ENCODE measurements around the gene RGS9BP. TPM values are rescaled to one million over a fixed set of nuclear protein-coding genes. Genes with fewer than 3 reads are reported as not detected.
A peak's percentile ranks its signal among the peaks of the same experiment; 100 is the strongest.
"Not testable (repeated sequence)": the region's sequence is repeated elsewhere in the genome, so short reads cannot be mapped to it uniquely, and the experiment has no call there.

RGS9BP gene, protein sequence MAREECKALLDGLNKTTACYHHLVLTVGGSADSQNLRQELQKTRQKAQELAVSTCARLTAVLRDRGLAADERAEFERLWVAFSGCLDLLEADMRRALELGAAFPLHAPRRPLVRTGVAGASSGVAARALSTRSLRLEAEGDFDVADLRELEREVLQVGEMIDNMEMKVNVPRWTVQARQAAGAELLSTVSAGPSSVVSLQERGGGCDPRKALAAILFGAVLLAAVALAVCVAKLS
- total RNA-seq, result 0.10 TPM

DNA sequence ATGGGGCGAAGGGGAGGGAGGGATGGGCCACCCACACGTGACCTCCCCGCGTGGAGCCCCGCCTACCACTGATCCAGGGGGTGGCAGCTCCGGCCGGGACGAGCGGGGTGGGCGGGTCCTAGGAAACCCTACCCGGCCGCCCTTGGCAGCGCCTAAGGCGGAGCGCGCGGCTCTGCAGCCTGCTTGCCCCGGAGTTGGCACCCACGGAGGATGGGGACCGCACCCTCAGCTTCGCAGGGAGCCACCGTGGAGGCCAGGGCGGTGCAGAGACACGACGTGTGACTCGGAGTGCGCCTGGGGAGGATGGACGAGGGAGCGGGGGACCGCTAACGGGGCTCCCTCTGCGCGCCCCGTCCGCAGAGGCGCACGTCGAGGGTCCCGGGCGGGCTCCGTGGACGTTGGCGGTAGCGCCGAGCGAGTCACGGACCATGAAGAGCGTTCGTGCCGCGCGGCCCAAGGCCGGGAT, at the start of gene RGS9BP:
TSS of gene RGS9BP (plus strand) at position 129 of the 466 bp plus-strand sequence. CDS start 416 bp downstream, outside the sequence.
- ATAC-seq (peak; percentile 56), DNase-seq (ENCODE audit: low spot score) (peak; percentile 75)

DNA sequence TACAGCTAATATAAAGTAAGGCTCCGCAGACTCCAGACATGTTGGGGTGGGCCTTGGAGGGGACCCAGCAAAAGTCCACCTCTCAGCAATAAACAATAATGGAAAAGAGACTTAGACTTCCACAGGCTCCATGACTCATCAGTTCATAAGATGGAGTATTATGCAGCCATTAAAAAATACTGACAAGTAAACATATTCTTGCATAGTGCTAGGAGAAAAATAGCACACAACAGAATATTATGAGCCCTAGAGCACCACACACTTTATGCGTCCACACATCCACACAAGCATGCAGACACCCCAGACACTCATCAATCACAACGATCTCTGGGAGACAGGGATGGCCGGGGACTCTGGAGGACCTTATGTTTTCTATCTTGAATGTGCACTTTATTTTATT, 48.7 kb upstream of the RGS9BP start:
- ATAC-seq (no peak), DNase-seq (ENCODE audit: low spot score) (no peak)

DNA sequence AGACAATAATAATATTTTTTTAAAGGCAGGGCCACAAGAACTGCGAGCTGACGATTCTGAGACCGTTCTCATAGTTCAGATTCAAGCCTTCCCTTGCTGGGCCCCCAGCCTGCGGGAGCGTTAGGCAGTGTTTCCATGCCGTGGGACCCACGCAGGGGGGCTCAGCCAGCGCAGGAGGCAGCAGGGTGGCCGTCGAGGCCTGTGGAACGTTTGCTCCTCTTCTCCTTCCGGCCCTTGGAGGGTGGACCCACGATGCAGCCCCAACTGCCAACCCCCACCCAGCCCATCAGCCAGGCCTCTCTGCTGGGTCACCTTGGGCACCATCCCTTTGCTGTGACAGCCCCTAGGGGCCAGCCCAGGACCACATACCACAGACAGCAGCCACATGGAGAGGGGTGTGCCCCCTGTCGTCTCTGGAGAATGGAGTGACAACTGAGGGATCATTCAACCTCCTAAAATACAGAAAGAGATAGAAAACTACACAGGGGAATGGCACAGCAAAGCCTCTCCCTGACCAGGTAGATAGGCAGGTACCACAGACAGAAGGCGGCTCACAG, 47.9 kb upstream of the RGS9BP start:
- ATAC-seq (no peak), DNase-seq (ENCODE audit: low spot score) (no peak)

DNA sequence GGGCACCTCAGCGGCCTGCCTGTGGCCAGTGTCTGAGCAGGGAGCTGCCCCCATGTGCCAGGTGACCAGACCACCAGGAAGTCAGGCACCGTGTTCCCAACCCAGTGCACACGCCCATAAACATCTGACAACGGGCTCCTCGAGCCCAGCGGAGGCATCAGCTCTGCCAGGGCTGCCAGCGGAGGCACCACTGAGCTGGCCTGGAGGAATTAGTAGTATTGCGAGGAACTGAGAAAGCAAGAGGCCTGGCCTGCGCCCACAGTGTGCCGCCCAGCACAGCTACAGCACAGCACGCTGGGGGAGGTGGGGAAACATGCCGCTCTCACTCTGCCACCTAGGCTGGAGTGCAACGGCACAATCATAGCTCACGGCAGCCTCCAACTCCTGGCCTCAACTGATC, 45.3 kb upstream of the RGS9BP start:
- ATAC-seq (no peak), DNase-seq (ENCODE audit: low spot score) (no peak)

DNA sequence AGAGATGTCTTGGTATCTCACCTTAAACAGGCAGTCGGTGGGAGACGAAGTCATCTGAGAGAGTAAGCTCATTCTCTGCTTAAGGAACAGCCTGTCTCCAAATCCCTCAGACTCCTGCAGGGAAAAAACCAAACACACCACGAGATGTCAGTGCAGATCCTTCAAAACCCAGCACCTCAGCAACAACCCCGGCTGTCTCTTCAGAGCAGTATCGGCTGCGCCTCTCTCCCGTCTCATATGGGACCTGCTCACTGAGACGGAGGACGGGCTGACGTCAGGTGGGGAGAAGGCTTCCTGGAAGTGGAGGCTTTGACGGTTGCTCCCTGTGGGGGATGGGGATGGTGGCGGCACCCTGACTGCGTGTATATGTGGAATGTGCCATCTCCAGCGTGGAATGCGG, 44.3 kb upstream of the RGS9BP start:
- DNase-seq (ENCODE audit: low spot score) (no peak), ATAC-seq (peak; percentile 34)

DNA sequence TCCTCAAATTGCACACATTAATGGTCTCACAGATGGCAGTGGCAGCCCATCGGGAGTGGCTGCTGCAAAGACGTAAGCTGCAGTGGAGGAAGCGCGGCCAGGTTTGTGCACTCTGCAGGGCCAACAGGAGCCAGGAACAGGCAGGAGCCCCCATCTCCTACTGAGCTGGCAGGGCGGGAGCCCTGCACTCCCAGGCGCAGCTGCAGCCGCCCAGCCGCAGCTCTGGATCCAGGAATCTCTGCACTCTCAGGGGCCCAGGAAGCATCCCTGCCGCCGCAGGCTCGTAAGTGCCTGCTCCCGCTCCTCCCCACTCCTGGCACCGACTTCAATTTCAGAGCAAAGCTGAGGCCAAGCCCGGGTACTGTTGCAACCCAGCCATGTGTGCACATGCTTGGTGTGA, 38.2 kb upstream of the RGS9BP start:
- DNase-seq (ENCODE audit: low spot score) (no peak), ATAC-seq (no peak)

DNA sequence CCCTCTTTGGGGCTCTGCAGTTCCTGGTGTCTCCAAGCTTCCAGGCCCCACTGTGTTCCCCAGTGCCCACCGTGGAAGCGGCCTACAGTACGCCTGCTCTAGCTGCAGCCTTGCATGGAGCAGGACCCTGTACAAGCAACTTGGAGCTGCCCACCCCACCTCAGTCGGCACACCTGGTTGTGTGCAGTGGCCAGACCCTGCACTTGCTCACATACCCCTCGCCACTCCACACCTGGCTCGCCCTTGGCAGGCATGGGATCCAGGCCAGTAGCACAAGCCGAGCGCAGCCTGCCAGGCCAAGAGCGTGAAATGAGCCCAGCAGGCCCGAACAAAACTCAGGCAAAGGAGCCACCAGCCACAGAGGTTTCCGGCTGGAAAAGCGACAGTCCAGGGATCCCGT, 37.0 kb upstream of the RGS9BP start:
- ATAC-seq (no peak), DNase-seq (ENCODE audit: low spot score) (no peak)

DNA sequence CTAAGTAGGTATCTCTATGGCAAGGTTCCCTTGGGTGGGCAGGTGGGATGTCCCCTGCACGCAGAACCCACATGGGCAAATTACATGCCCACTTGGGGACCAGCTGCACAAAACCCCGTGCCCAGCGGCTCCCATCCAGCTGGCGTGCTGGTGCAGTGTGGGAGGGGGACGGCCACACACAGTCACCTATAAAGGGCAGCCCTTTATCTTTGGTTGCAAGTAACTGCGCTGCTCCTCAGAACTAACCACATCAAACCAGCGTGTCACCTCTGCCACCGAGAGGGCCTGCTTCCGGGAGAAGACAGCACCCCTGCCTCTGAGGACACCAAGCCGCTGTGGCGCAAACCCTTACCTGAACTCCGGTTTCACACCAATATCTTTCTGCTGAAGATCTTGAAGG, 32.9 kb upstream of the RGS9BP start:
- no peak for DNase-seq (ENCODE audit: low spot score)
- ATAC-seq, result no peak

DNA sequence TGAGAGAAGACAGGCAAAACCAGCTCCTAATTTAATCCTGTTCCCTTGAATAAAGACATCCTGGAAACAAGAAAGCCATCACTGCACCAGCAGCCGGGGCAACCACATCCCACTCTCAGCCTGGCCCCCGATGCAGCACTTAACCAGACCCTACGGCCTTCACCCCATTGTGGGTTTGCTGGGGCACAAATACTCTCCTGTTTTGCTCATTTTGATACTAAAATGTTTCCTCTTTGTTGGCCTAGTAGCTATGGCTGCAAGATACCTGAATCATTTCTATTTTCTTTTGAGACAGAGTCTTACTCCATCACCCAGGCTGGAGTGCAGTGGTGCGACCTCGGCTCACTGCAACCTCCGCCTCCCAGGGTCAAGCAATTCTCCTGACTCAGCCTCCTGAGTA, 29.1 kb upstream of the RGS9BP start:
- DNase-seq (ENCODE audit: low spot score), result no peak

DNA sequence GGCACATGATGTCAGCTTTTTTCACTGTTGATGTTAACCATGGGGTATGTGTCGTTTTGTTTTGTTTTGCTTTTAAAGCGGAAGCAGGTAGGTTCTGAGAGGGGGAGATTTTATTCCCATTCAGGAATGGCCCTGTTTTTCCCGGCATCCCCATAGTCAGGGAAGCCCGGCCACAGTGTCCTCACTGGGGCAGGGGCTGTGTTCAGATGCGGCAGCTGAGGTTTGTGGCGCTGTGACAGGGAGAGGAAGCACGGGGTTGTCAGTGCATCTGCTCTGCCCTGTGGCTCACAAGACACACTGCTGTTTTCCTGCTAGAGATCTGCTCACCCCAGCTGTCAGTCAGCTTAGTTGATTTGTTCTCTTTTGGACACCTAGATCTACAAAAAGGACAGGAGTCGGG, 28.3 kb upstream of the RGS9BP start:
- DNase-seq (ENCODE audit: low spot score) (no peak), ATAC-seq (no peak)

More for the DNA sequence above, 29.1 kb upstream of the RGS9BP start:
- ATAC-seq, result no peak

DNA sequence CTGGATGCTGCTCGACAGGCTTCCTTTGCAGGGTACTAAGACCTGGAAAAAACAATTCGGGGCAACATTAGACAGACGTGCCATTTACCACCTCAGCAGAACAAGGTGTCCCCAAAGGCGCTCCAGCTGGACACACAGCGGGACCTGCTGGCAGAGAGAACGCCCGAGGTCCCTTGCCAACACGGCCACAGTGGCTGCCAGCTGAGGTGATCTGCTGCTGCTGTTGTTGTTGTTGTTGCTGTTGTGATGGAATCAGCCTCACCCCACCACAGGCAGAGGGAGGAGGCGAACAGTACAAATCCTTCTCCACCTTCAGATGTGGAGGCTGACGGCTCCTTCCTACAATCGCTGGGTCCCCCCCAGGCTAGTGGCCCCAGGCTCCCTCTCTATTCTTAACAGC, 25.9 kb upstream of the RGS9BP start:
- peak; percentile 85 for DNase-seq (ENCODE audit: low spot score)
- ATAC-seq, result peak; percentile 66

DNA sequence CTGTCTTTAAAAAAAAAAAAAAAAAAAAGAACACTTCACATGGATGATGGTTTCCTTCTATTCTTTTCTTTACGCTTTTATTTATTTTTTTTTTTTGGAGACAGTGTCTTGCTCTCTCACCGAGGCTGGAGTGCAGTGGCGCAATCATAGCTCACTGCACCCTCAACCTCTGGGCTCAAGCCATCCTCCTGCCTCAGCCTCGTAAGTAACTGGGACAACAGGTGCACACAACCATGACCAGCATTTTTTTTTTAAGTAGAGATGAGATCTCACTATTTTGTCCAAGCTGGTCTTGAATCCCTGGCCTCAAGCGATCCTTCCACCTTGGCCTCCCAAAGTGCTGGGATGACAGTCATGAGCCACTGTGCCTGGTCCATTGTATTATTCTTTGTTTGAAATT, 25.0 kb upstream of the RGS9BP start:
- ATAC-seq (no peak), DNase-seq (ENCODE audit: low spot score) (no peak)

DNA sequence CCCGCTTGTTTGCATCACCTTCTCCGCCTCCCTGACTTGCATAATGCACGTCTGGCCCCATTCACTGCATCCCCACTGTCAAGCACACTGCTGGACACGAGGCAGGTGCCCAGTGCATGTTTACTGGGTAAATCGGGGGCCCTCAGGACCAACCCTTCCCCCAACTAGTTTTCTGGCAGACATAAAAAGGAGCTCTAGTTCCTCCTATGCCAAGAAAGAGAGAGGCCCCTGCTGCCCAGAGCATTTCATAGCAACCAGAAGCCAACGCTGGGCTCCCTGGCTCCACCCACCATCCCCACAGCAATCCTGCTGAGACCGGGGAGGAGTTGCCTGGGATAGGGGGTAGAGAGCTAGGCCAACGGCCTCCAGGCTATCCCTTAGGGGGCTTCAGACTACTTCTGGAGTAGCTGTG, 23.9 kb upstream of the RGS9BP start:
- DNase-seq (ENCODE audit: low spot score), result peak; percentile 83
- peak; percentile 67 for ATAC-seq

DNA sequence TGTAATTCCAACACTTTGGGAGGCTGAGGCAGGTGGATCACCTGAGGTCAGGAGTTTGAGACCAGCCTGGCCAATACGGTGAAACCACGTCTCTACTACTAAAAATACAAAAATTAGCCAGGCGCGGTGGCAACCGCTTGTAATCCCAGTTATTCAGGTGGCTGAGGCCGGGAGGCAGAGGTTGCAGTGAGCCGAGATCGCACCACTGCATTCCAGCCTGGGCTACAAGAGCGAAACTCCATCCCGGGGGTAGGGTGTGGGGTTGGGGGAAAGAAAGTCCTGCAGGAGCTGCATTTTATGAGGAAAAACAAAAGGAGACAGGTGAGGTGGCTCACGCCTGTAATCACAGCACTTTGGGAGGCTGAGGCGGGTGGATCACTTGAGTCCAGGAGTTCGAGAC, 23.3 kb upstream of the RGS9BP start:
- not testable (repeated sequence) for DNase-seq (ENCODE audit: low spot score); ATAC-seq

DNA sequence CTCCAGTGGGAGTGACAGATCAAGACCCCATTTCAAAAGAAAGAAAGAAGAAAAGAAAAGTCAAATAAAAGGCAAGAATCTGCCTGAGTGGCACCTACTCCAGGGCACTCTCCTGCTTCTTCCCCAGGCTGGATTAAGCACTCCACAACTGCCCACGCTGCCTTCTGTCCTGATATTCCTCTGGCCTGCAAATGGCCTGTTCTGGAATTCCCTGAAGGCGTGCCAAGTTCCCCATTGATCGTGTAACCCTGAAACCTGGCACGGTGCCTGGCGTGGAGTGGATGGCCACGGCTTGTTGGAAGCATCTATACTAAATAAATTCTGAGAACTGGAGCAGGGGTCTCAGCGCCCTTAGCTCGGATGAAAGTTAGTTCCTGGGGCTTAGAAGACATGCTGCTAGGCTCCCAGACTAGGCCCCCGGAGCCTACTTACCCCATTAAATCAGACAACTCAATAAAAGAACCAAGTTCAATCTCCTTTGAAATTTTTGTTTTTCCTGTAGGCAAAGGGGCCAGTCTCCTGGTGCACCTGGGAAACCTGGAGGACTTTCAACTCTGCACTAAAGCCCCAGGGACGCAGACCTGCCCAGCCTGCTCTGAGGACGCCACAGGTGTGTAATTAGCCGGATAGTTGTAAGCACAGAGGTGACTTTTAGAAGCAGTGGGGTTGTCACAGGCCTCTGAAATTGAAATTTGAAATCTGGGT, 22.6 kb upstream of the RGS9BP start:
- DNase-seq (ENCODE audit: low spot score) (peak; percentile 92), ATAC-seq (peak; percentile 66)

DNA sequence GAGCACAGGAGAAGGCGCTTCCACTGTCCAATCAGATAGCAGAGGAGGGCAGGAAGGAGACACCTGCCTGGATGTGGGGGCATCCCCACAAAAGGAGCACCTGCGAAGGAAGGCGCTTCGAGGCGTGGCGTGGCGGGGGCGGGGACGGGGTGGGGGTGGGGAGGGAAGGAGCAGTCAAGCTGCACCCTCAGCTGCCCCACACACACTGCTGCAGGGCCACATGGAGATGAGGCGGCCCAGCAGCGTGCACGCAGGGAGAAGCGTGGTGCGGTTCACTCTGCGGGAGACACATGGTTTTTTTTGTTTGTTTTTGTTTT, 22.1 kb upstream of the RGS9BP start:
- no peak for DNase-seq (ENCODE audit: low spot score)
- no peak for ATAC-seq

DNA sequence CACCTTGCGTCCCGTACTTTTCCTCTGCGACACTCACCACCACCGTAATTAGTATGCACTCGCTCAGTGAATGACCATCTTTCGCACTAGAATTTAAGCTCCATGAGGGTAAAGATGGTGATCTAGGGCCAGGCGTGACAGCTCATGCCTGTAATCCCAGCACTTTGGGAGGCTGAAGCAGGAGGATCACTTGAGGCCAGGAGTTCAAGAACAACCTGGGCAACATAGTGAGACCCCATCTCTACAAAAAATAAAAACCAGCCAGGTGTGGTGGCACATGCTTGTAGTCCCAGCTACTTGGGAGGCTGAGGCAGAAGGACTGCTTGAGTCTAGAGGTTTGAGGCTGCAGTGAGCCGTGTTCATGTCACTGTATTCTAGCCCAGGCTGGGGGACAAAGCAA, 19.3 kb upstream of the RGS9BP start:
- DNase-seq (ENCODE audit: low spot score); ATAC-seq: not testable (repeated sequence)

DNA sequence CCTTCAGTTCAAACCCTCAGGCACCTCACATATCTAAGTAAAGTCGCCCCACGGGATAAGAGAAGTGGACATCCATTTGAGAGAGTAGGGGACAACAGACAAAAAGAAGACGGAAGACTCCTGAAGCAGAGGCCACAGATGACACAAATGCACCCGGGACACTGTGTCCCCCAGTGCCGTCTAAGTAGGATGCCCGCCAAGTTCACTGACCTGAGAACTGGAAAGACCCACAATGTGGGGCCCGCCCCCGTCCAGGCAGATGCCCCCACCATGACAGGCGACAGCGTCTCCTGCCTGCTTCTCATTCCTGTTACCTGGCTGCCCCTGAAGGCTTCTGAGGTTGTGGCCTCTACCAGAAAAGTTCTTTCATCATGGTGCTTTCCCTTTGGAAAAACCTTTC, 17.6 kb upstream of the RGS9BP start:
- DNase-seq (ENCODE audit: low spot score) (no peak), ATAC-seq (no peak)

DNA sequence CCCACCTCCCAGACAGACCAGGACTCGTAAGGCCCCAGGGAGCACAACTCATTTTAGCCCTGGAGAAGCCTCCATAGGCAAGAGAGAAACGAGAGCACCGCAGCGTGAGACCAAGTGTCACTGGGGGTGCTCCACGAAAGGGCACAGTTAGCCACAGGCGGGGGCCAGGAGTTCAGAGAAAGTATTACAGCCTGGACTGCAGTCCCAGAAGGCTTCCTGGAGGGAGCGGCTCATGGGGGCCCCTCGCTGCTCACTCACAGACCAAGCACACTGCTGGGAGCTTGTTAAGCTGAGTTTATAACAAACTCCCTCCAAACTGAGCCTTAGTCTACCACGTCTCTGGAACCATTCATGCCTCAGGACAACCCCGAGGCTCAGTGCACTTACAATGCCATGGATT, 17.1 kb upstream of the RGS9BP start:
- ATAC-seq, result no peak
- no peak for DNase-seq (ENCODE audit: low spot score)

DNA sequence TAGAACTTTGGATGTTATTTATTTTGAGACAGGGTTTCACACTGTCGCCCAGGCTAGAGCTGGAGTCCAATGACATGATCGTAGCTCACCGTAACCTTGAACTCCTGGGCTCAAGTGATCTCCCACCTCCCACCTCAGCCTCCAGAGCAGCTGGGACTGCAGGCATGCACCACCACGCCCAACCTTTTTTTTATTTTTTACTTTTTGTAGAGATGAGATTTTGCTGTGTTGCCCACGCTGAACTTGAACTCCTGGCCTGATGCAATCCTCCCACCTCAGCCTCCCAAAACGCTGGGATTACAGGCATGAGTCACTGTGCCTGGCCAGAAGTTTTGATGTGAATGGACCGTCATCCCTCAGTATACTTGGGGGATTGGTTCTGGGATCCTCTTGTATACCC, 14.3 kb upstream of the RGS9BP start:
- ATAC-seq, result no peak

DNA sequence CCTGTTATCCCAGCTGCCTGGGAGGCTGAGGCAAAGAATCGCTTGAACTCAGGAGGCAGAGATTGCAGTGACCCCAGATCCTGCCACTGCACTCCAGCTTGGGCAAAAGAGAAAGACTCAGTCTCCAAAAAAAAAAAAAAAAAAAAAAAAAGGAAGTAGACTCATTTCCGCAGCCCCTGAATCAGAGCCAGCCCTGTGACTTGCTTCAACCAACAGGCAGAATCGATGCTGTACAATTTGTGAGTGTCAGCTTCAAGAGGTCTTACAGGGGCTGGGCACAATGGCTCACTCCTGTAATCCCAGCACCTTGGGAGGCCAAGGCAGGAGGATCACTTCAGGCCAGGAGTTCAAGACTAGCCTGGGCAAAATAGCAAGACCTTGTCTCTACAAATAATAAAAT, 13.5 kb upstream of the RGS9BP start:
- no peak for ATAC-seq

More for the DNA sequence above, 14.3 kb upstream of the RGS9BP start:
- DNase-seq (ENCODE audit: low spot score), result no peak

DNA sequence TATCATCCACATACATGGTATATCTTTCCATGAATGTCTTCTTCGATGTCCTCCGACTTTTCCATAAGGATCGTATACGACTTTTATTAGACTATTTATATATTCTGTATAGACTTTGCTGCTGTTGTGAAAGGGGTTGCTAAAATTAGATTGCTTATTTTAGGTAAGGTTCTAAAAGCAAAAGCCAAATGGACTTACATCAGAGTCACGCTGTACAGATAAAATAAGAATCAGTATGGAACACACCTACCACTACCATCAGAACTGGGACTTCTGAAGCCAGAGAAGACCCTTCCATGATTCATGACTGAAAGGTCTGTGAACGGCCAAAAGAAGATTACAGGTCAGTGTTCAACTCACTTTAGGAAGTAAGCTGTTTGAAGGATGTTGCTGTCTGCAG, 9.6 kb upstream of the RGS9BP start:
- no peak for DNase-seq (ENCODE audit: low spot score)
- ATAC-seq, result no peak

More for the DNA sequence above, 13.5 kb upstream of the RGS9BP start:
- DNase-seq (ENCODE audit: low spot score), result no peak
